CD4-positive, alpha-beta T cell (primary cell): Measurements from ENCODE around the gene PCDH9. TPM values are rescaled to one million over a fixed set of nuclear protein-coding genes. Genes with fewer than 3 reads are reported as not detected.

Source experiments
- ATAC-seq: fragments of 200-7000 bp; cut with Tn5 transposase; one replicate; pipeline ENCODE4 v1.10.0; 2022; ENCODE audit warnings: mild to moderate bottlenecking; ENCODE audit not compliant: poor library complexity
- CTCF ChIA-PET: fragments of 350-600 bp; sonication (Branson Sonifier 250); formaldehyde crosslinking; loops from one replicate; lab custom pipeline; 2021; ENCODE audit warnings: antibody characterized with exemption, inconsistent platforms; lab: Charles Lee
- POLR2A ChIA-PET: fragments of 350-600 bp; sonication (Branson Sonifier 250); formaldehyde crosslinking; loops from one replicate; lab custom pipeline; 2021; ENCODE audit warnings: antibody characterized with exemption, inconsistent platforms; lab: Charles Lee
- DNase-seq, 14 experiments: peaks; one replicate each; pipeline ENCODE4 v3.0.0-alpha.2; 2013 to 2020; ENCODE audit warnings: mixed read lengths in 2 of 14
- H3K27ac ChIP-seq, 2 donors: one replicate each; pipeline versions ENCODE4 v1.5.1 to v1.7.0; 2013; ENCODE audit warnings: low read length in 2 of 2, low read depth in 1 of 2, mild to moderate bottlenecking in 1 of 2
- H3K27me3 ChIP-seq, 2 experiments: 1 replicate in 1 of 2; 2 replicates in 1 of 2; pipeline versions ENCODE4 v1.6.1 to v1.7.0; 2013; ENCODE audit warnings: low read length in 2 of 2, control low read depth in 1 of 2, mild to moderate bottlenecking in 1 of 2, moderate library complexity in 1 of 2; ENCODE audit not compliant: insufficient read depth in 2 of 2, control insufficient read depth in 1 of 2
- H3K36me3 ChIP-seq: one replicate; pipeline ENCODE4 v1.6.1; 2013; ENCODE audit warnings: low read length, control low read depth; ENCODE audit not compliant: insufficient read depth
- H3K4me1 ChIP-seq: one replicate; pipeline ENCODE4 v1.6.1; 2013; ENCODE audit warnings: low read length, control low read depth; ENCODE audit not compliant: insufficient read depth
- H3K4me3 ChIP-seq: one replicate; pipeline ENCODE4 v1.5.1; 2013; ENCODE audit warnings: mild to moderate bottlenecking, low read length, moderate library complexity
- H3K9me3 ChIP-seq, 2 experiments: 1 replicate in 1 of 2; 2 replicates in 1 of 2; pipeline versions ENCODE4 v1.6.1 to v1.7.0; 2013; ENCODE audit warnings: low read length in 2 of 2, mild to moderate bottlenecking in 2 of 2, control low read depth in 1 of 2, moderate library complexity in 1 of 2; ENCODE audit not compliant: control insufficient read depth in 1 of 2, insufficient read depth in 1 of 2
- H3K27ac Mint-ChIP-seq: one replicate; pipeline ENCODE4 v1.8.0; 2020; ENCODE audit warnings: mixed read lengths
- H3K27me3 Mint-ChIP-seq: one replicate; pipeline ENCODE4 v1.8.0; 2021; ENCODE audit warnings: mixed read lengths
- H3K36me3 Mint-ChIP-seq: one replicate; pipeline ENCODE4 v1.8.0; 2021; ENCODE audit warnings: low read depth, mixed read lengths
- H3K4me1 Mint-ChIP-seq: one replicate; pipeline ENCODE4 v1.8.0; 2021; ENCODE audit warnings: low read depth, mixed read lengths
- H3K4me3 Mint-ChIP-seq: one replicate; pipeline ENCODE4 v1.8.0; 2020; ENCODE audit warnings: mild to moderate bottlenecking, mixed read lengths
- H3K9me3 Mint-ChIP-seq: one replicate; pipeline ENCODE4 v1.8.0; 2020; ENCODE audit warnings: mixed read lengths
- CTCF ChIP-seq: fragments of 200-600 bp; IDR thresholded peaks from one replicate; pipeline ENCODE4 v1.8.0; 2022; ENCODE audit warnings: antibody characterized with exemption, mild to moderate bottlenecking
- intact Hi-C, 2 experiments: fragments of 100-400 bp; cut with DNase I in 1 of 2; cut with micrococcal nuclease in 1 of 2; formaldehyde crosslinking; loops; one replicate each; pipeline versions ENCODE4 v1.15.1 to v1.9.0; 2023 to 2025; cut with DNase I, micrococcal nuclease
- total RNA-seq, 174 experiments: library from RNA in 2 of 174; stranded (reverse) in 2 of 174; gene quantifications; one replicate each; pipeline ENCODE4 v1.2.3 and lab custom pipeline; 2021 to 2026

The PCDH9 gene
- total RNA-seq, 2 experiments from 2014 or later: 0.08 to 0.19 TPM

- no peaks in the 10 kb centered on the region for H3K4me1 Mint-ChIP-seq
- no peak overlapping the region for H3K27ac Mint-ChIP-seq
- DNase-seq (no peak), ATAC-seq (no peak)
- no peaks in the 10 kb centered on the region for H3K9me3 Mint-ChIP-seq
- ChIA-PET POLR2A (no interaction called here), CTCF (no interaction called here)
- H3K36me3 Mint-ChIP-seq: no peaks in the 10 kb centered on the region
- H3K9me3 ChIP-seq: peaks cover 0 to 6% of the 10 kb centered on the region in 2 experiments
- H3K4me1 ChIP-seq: no peaks in the 10 kb centered on the region
- H3K27ac ChIP-seq: no peak overlapping the region
- no peak overlapping the region for H3K4me3 Mint-ChIP-seq
- intact Hi-C loops: no loop called here
- H3K27me3 Mint-ChIP-seq: no peaks in the 10 kb centered on the region
- H3K27me3 ChIP-seq: no peaks in the 10 kb centered on the region
- no peak overlapping the region for H3K4me3 ChIP-seq
- H3K36me3 ChIP-seq: no peaks in the 10 kb centered on the region
- TF ChIP-seq CTCF: no peak
Observed at GRCh38 chr13:66837246-66837645, 392.9 kb downstream of the PCDH9 start.

- Mint-ChIP-seq H3K27me3 (no peaks in the 10 kb centered on the region), H3K4me3 (no peak overlapping the region), H3K4me1 (no peaks in the 10 kb centered on the region), H3K27ac (no peak overlapping the region), H3K36me3 (no peaks in the 10 kb centered on the region), H3K9me3 (peaks cover 2% of the 10 kb centered on the region)
- Histone ChIP-seq H3K27me3 (no peaks in the 10 kb centered on the region), H3K36me3 (no peaks in the 10 kb centered on the region), H3K4me1 (no peaks in the 10 kb centered on the region), H3K27ac (no peak overlapping the region), H3K4me3 (no peak overlapping the region), H3K9me3 (peaks cover 0 to 6% of the 10 kb centered on the region in 2 experiments)
- intact Hi-C loops: no loop called here
- ATAC-seq: no peak
- ChIA-PET POLR2A (no interaction called here), CTCF (no interaction called here)
- DNase-seq: no peak
- TF ChIP-seq CTCF: no peak
Observed at GRCh38 chr13:66835040-66835628, 395.0 kb downstream of the PCDH9 start.

GRCh38 chr13:66830940-66831716 is 399.0 kb downstream of the PCDH9 start:
- Mint-ChIP-seq H3K27me3 (no peaks in the 10 kb centered on the region), H3K4me1 (no peaks in the 10 kb centered on the region), H3K9me3 (peaks cover 2% of the 10 kb centered on the region), H3K4me3 (no peak overlapping the region), H3K27ac (no peak overlapping the region), H3K36me3 (no peaks in the 10 kb centered on the region)
- no peaks in the 10 kb centered on the region for H3K27me3 ChIP-seq
- no peak for ATAC-seq
- ChIA-PET CTCF (no interaction called here), POLR2A (no interaction called here)
- no peak overlapping the region for H3K4me3 ChIP-seq
- no peak overlapping the region for H3K27ac ChIP-seq
- intact Hi-C loops: no loop called here
- H3K9me3 ChIP-seq: peaks cover 0 to 4% of the 10 kb centered on the region in 2 experiments
- no peaks in the 10 kb centered on the region for H3K4me1 ChIP-seq
- H3K36me3 ChIP-seq: no peaks in the 10 kb centered on the region
- DNase-seq: no peak
- no peak for TF ChIP-seq CTCF
